ENCODE data around the gene ZBTB2. TPM values are rescaled to one million over a fixed set of nuclear protein-coding genes. Genes with fewer than 3 reads are reported as not detected.
"Not testable (repeated sequence)": the region's sequence is repeated elsewhere in the genome, so short reads cannot be mapped to it uniquely, and the experiment has no call there.

The ZBTB2 gene
- total and polyA plus RNA-seq, 2 experiments from 2014 or later = 5.6 to 9.9 TPM

- Histone ChIP-seq H3K9me3 (ENCODE audit: low read depth) (no peaks in the 10 kb centered on the region), H3K4me1 (ENCODE audit: low read depth) (no peaks in the 10 kb centered on the region), H3K27ac (no peak overlapping the region), H3K27me3 (no peaks in the 10 kb centered on the region), H3K4me3 (no peak overlapping the region), H3K36me3 (no peaks in the 10 kb centered on the region)
- DNase-seq (ENCODE audit: low read depth in 1 of 2, low spot score in 1 of 2) = no peak
- no peak for TF ChIP-seq CTCF (IDR thresholded peaks at IDR 0.05; ENCODE audit: low read depth, low read length)
Observed at GRCh38 chr6:151357758-151358436, 33.5 kb downstream of the ZBTB2 start.

GRCh38 chr6:151356983-151357382 is 34.4 kb downstream of the ZBTB2 start:
- H3K27ac ChIP-seq; H3K9me3 ChIP-seq (ENCODE audit: low read depth); H3K27me3 ChIP-seq; H3K4me3 ChIP-seq; H3K36me3 ChIP-seq; DNase-seq (ENCODE audit: low read depth in 1 of 2, low spot score in 1 of 2); H3K4me1 ChIP-seq (ENCODE audit: low read depth): not testable (repeated sequence)

GRCh38 chr6:151353795-151354194 is 37.6 kb downstream of the ZBTB2 start:
- H3K4me3 ChIP-seq = no peak overlapping the region
- H3K27me3 ChIP-seq = no peaks in the 10 kb centered on the region
- H3K9me3 ChIP-seq (ENCODE audit: low read depth) = no peaks in the 10 kb centered on the region
- no peaks in the 10 kb centered on the region for H3K4me1 ChIP-seq (ENCODE audit: low read depth)
- no peak overlapping the region for H3K27ac ChIP-seq
- no peak for DNase-seq (ENCODE audit: low read depth in 1 of 2, low spot score in 1 of 2)
- TF ChIP-seq CTCF (IDR thresholded peaks at IDR 0.05; ENCODE audit: low read depth, low read length) = no peak
- no peaks in the 10 kb centered on the region for H3K36me3 ChIP-seq

- Histone ChIP-seq H3K4me1 (ENCODE audit: low read depth) (no peaks in the 10 kb centered on the region), H3K27ac (no peak overlapping the region), H3K4me3 (no peak overlapping the region), H3K27me3 (no peaks in the 10 kb centered on the region), H3K36me3 (no peaks in the 10 kb centered on the region), H3K9me3 (ENCODE audit: low read depth) (no peaks in the 10 kb centered on the region)
- TF ChIP-seq CTCF (IDR thresholded peaks at IDR 0.05; ENCODE audit: low read depth, low read length) = no peak
- DNase-seq (ENCODE audit: low read depth in 1 of 2, low spot score in 1 of 2) = peak in 1 of 2 donors; percentile 30
Observed at GRCh38 chr6:151352410-151353396, 38.7 kb downstream of the ZBTB2 start.

- H3K4me1 ChIP-seq (ENCODE audit: low read depth) = no peaks in the 10 kb centered on the region
- DNase-seq (ENCODE audit: low read depth in 1 of 2, low spot score in 1 of 2) = no peak
- no peaks in the 10 kb centered on the region for H3K36me3 ChIP-seq
- H3K4me3 ChIP-seq = no peak overlapping the region
- H3K27me3 ChIP-seq = no peaks in the 10 kb centered on the region
- no peaks in the 10 kb centered on the region for H3K9me3 ChIP-seq (ENCODE audit: low read depth)
- no peak for TF ChIP-seq CTCF (IDR thresholded peaks at IDR 0.05; ENCODE audit: low read depth, low read length)
- no peak overlapping the region for H3K27ac ChIP-seq
Observed at GRCh38 chr6:151351731-151352130, 39.6 kb downstream of the ZBTB2 start.

All from cardiac muscle cell (in vitro differentiated cells and primary cell).